GM23248 (cell line): ENCODE results near the gene ANXA7.

Source experiments
- EZH2 ChIP-seq: fragments of 200-600 bp; sonication (generic); IDR thresholded peaks from 2 replicates; pipeline ENCODE4 v1.6.1; 2018; ENCODE audit warnings: antibody characterized with exemption, mild to moderate bottlenecking; ENCODE audit not compliant: insufficient read depth, poor library complexity, severe bottlenecking
- EZH2phosphoT487 ChIP-seq: fragments of 200-600 bp; sonication (generic); IDR thresholded peaks from 2 replicates; pipeline ENCODE4 v1.6.1; 2018; ENCODE audit warnings: antibody characterized with exemption, moderate library complexity, mild to moderate bottlenecking, low read depth; ENCODE audit not compliant: insufficient read depth

DNA sequence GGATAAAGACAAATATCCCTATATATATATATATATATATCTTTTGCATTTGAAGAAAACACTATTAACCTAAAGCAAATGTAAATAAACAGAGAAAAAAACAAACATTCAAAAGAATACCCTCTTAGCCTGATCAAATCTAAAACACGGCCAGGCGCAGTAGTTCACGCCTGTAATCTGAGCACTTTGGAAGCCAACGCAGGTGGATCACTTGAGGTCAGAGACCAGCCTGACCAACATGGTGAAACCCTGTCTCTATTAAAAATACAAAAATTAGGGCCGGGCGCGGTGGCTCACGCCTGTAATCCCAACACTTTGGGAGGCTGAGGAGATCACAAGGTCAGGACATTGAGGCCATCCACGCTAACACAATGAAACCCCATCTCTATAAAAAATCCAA lies 9.2 kb downstream of the ANXA7 start:
- no peak for TF ChIP-seq EZH2phosphoT487
- TF ChIP-seq EZH2, result no peak
